ENCODE data around the gene SEMA5B.

DNA sequence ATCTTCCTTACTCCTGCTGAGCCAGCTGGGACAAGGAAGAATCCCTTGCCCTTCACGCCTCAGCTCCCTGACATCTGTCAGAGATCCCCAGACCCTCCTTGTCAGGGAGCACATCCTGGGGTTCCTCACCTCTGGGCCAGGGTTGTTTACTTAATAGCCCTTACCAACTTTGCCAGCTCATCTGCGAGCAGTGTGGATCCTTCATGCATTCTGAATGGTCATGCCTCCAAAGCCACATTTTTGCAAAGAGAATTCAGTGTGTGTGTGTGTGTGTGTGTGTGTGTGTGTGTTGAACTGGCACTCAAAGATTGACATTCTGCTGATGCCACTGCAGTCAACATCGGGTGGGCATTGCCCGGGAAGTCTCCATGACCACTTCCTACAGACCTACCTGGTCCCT is 120.1 kb downstream of the SEMA5B start:
- TF ChIP-seq POLR2A (IDR thresholded peaks at IDR 0.05) = no peak
- TF ChIP-seq, protein P1, sequence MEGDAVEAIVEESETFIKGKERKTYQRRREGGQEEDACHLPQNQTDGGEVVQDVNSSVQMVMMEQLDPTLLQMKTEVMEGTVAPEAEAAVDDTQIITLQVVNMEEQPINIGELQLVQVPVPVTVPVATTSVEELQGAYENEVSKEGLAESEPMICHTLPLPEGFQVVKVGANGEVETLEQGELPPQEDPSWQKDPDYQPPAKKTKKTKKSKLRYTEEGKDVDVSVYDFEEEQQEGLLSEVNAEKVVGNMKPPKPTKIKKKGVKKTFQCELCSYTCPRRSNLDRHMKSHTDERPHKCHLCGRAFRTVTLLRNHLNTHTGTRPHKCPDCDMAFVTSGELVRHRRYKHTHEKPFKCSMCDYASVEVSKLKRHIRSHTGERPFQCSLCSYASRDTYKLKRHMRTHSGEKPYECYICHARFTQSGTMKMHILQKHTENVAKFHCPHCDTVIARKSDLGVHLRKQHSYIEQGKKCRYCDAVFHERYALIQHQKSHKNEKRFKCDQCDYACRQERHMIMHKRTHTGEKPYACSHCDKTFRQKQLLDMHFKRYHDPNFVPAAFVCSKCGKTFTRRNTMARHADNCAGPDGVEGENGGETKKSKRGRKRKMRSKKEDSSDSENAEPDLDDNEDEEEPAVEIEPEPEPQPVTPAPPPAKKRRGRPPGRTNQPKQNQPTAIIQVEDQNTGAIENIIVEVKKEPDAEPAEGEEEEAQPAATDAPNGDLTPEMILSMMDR (IDR thresholded peaks at IDR 0.05) = no peak
